Muscle of leg (tissue), 11 donors: ENCODE data around the gene ERMP1. TPM values are rescaled to one million over a fixed set of nuclear protein-coding genes. Genes with fewer than 3 reads are reported as not detected.

Source experiments
- DNase-seq: peaks from one replicate; pipeline ENCODE4 v3.0.0; 2013
- H3K27ac ChIP-seq: one replicate; pipeline ENCODE4 v1.5.1; 2013; ENCODE audit warnings: mild to moderate bottlenecking, low read length, control low read depth
- H3K27me3 ChIP-seq: one replicate; pipeline ENCODE4 v1.6.1; 2013; ENCODE audit warnings: low read length; ENCODE audit not compliant: control insufficient read depth, insufficient read depth
- H3K36me3 ChIP-seq: one replicate; pipeline ENCODE4 v1.6.1; 2013; ENCODE audit warnings: low read length; ENCODE audit not compliant: control insufficient read depth, insufficient read depth
- H3K4me1 ChIP-seq: one replicate; pipeline ENCODE4 v1.6.1; 2013; ENCODE audit warnings: low read length; ENCODE audit not compliant: control insufficient read depth, insufficient read depth
- H3K4me3 ChIP-seq: one replicate; pipeline ENCODE4 v1.5.1; 2013; ENCODE audit warnings: low read length, control low read depth
- H3K9me3 ChIP-seq: replicated peaks from 2 replicates; pipeline ENCODE4 v1.6.1; 2013; ENCODE audit warnings: low read depth, low read length; ENCODE audit not compliant: control insufficient read depth
- WGBS: methylation state at CpG from one replicate; pipeline ENCODE4 v1.1.5; 2013; ENCODE audit warnings: missing lambda C conversion rate; ENCODE audit not compliant: insufficient coverage; 5-methylcytosine and 5-hydroxymethylcytosine counted together
- polyA plus RNA-seq, 8 donors: library from polyadenylated mRNA; unstranded; fragments of 120-200 nt; gene quantifications; one replicate each; pipeline versions ENCODE4 v1.2.1 to v1.2.3, GENCODE V29; 2013; ENCODE audit warnings: inconsistent platforms in 1 of 8, low replicate concordance in 1 of 8; ENCODE audit not compliant: insufficient read length in 8 of 8, insufficient read depth in 1 of 8
- total RNA-seq: library from RNA; stranded (reverse); fragments of 120-200 nt; gene quantifications from one replicate; pipeline ENCODE4 v1.2.4, GENCODE V29; 2013

Gene ERMP1
- total and polyA plus RNA-seq, 9 donors = 6.1 to 11.0 (median 7.8) TPM

- Histone ChIP-seq H3K27me3 (no peaks in the 10 kb centered on the region), H3K9me3 (no peaks in the 10 kb centered on the region), H3K4me1 (no peaks in the 10 kb centered on the region), H3K27ac (no peak overlapping the region), H3K4me3 (no peak overlapping the region), H3K36me3 (peaks cover 16% of the 10 kb centered on the region)
- no peak for DNase-seq
- WGBS = 100% methylated on average over 1 of the region's 2 CpGs
These were observed 97.8 kb downstream of the ERMP1 start for GRCh38 chr9:5735072-5735471.

Other genes starting within 250 kb of the ERMP1 start
- gene RIC1, start 204.0 kb downstream of the ERMP1 start, total RNA-seq = 18.4 TPM
- 10 to 100 TPM; 13.4 to 20.7 (median 16.2) TPM for gene RIC1, start 204.0 kb downstream of the ERMP1 start, polyA plus RNA-seq
- gene MLANA, start 57.8 kb upstream of the ERMP1 start, total RNA-seq = not detected
- gene MLANA, start 57.8 kb upstream of the ERMP1 start, polyA plus RNA-seq = 1 to 10 TPM in 3 of 8 donors, under 1 TPM in 5; 0.44 to 5.7 (median 0.66) TPM
- 22.9 TPM for gene RANBP6, start 182.5 kb upstream of the ERMP1 start, total RNA-seq
- gene RANBP6, start 182.5 kb upstream of the ERMP1 start, polyA plus RNA-seq = 10 to 100 TPM; 13.1 to 20.5 (median 18.4) TPM